ENCODE results near the gene ARHGAP1. TPM values are rescaled to one million over a fixed set of nuclear protein-coding genes. Genes with fewer than 3 reads are reported as not detected.

ARHGAP1 gene
- total RNA-seq: 10 to 100 TPM; 41.6 to 43.5 TPM

GRCh38 chr11:46700241-46701077 is at the start of gene ARHGAP1, which contains the start of gene ZNF408:
TSS of gene ARHGAP1 (minus strand) at chr11:46700619. CDS start at chr11:46696107, 4,512 bp downstream.
TSS of gene ZNF408 (plus strand) at chr11:46701031. CDS start at chr11:46701048, 17 bp downstream.
- H3K9me3 Mint-ChIP-seq: no peaks in the 10 kb centered on the region
- peak; percentile 99 to 100 for DNase-seq
- peaks cover 5 to 8% of the 10 kb centered on the region in 2 donors for H3K36me3 Mint-ChIP-seq (ENCODE audit: insufficient read depth in 2 of 2)
- peak within 1 kb of the TSS; percentile 96 to 99 for H3K4me3 Mint-ChIP-seq
- peak within 1 kb of the TSS; percentile 94 for H3K27ac Mint-ChIP-seq
- ATAC-seq (replicated peaks in 1 of 2): peak; percentile 93 to 94
- peaks cover 39% of the 10 kb centered on the region for H3K4me1 Mint-ChIP-seq (ENCODE audit: low read depth)
- H3K27me3 Mint-ChIP-seq (ENCODE audit: low read depth): no peaks in the 10 kb centered on the region

GRCh38 chr11:46747150-46747549 is 46.7 kb upstream of the ARHGAP1 start:
- Mint-ChIP-seq H3K4me3 (no peak overlapping the region), H3K9me3 (no peaks in the 10 kb centered on the region), H3K27me3 (ENCODE audit: low read depth) (no peaks in the 10 kb centered on the region), H3K4me1 (ENCODE audit: low read depth) (no peaks in the 10 kb centered on the region), H3K36me3 (ENCODE audit: insufficient read depth in 2 of 2) (peaks cover 12 to 35% of the 10 kb centered on the region in 2 donors), H3K27ac (no peak overlapping the region)
- DNase-seq (no peak), ATAC-seq (replicated peaks in 1 of 2) (no peak)

- Mint-ChIP-seq H3K4me1 (ENCODE audit: low read depth) (no peaks in the 10 kb centered on the region), H3K27ac (no peak overlapping the region), H3K27me3 (ENCODE audit: low read depth) (no peaks in the 10 kb centered on the region), H3K4me3 (no peak overlapping the region), H3K36me3 (ENCODE audit: insufficient read depth in 2 of 2) (peaks cover 10 to 35% of the 10 kb centered on the region in 2 donors), H3K9me3 (no peaks in the 10 kb centered on the region)
- no peak for DNase-seq
- no peak for ATAC-seq (replicated peaks in 1 of 2)
These were observed 45.6 kb upstream of the ARHGAP1 start for GRCh38 chr11:46745995-46746394.

- no peak overlapping the region for H3K4me3 Mint-ChIP-seq
- no peak for ATAC-seq (replicated peaks in 1 of 2)
- no peaks in the 10 kb centered on the region for H3K4me1 Mint-ChIP-seq (ENCODE audit: low read depth)
- no peak overlapping the region for H3K27ac Mint-ChIP-seq
- no peaks in the 10 kb centered on the region for H3K9me3 Mint-ChIP-seq
- no peak for DNase-seq
- H3K36me3 Mint-ChIP-seq (ENCODE audit: insufficient read depth in 2 of 2): peaks cover 8 to 32% of the 10 kb centered on the region in 2 donors
- no peaks in the 10 kb centered on the region for H3K27me3 Mint-ChIP-seq (ENCODE audit: low read depth)
These were observed 44.9 kb upstream of the ARHGAP1 start for GRCh38 chr11:46745328-46745727.

GRCh38 chr11:46743693-46744339 is 43.4 kb upstream of the ARHGAP1 start:
- Mint-ChIP-seq H3K4me1 (ENCODE audit: low read depth) (no peaks in the 10 kb centered on the region), H3K9me3 (no peaks in the 10 kb centered on the region), H3K36me3 (ENCODE audit: insufficient read depth in 2 of 2) (peaks cover 8 to 24% of the 10 kb centered on the region in 2 donors), H3K27me3 (ENCODE audit: low read depth) (no peaks in the 10 kb centered on the region), H3K4me3 (no peak overlapping the region), H3K27ac (no peak overlapping the region)
- ATAC-seq (replicated peaks in 1 of 2) (no peak), DNase-seq (no peak)

GRCh38 chr11:46743043-46743442 is 42.6 kb upstream of the ARHGAP1 start:
- Mint-ChIP-seq H3K36me3 (ENCODE audit: insufficient read depth in 2 of 2) (peaks cover 6 to 21% of the 10 kb centered on the region in 2 donors), H3K4me3 (no peak overlapping the region), H3K27me3 (ENCODE audit: low read depth) (no peaks in the 10 kb centered on the region), H3K27ac (no peak overlapping the region), H3K9me3 (no peaks in the 10 kb centered on the region), H3K4me1 (ENCODE audit: low read depth) (no peaks in the 10 kb centered on the region)
- no peak for DNase-seq
- ATAC-seq (replicated peaks in 1 of 2): no peak

GRCh38 chr11:46741600-46742484 is 41.4 kb upstream of the ARHGAP1 start:
- H3K9me3 Mint-ChIP-seq: no peaks in the 10 kb centered on the region
- H3K27me3 Mint-ChIP-seq (ENCODE audit: low read depth): no peaks in the 10 kb centered on the region
- H3K36me3 Mint-ChIP-seq (ENCODE audit: insufficient read depth in 2 of 2): peaks cover 4 to 18% of the 10 kb centered on the region in 2 donors
- H3K4me3 Mint-ChIP-seq: no peak overlapping the region
- ATAC-seq (replicated peaks in 1 of 2): no peak
- H3K27ac Mint-ChIP-seq: no peak overlapping the region
- no peak for DNase-seq
- H3K4me1 Mint-ChIP-seq (ENCODE audit: low read depth): no peaks in the 10 kb centered on the region

- Mint-ChIP-seq H3K36me3 (ENCODE audit: insufficient read depth in 2 of 2) (peaks cover 2 to 15% of the 10 kb centered on the region in 2 donors), H3K4me3 (no peak overlapping the region), H3K9me3 (no peaks in the 10 kb centered on the region), H3K27ac (no peak overlapping the region), H3K27me3 (ENCODE audit: low read depth) (no peaks in the 10 kb centered on the region), H3K4me1 (ENCODE audit: low read depth) (no peaks in the 10 kb centered on the region)
- DNase-seq (no peak), ATAC-seq (replicated peaks in 1 of 2) (peak in 1 of 2 donors; percentile 20)
These were observed 38.5 kb upstream of the ARHGAP1 start for GRCh38 chr11:46738887-46739286.

- DNase-seq (no peak), ATAC-seq (replicated peaks in 1 of 2) (no peak)
- Mint-ChIP-seq H3K4me1 (ENCODE audit: low read depth) (no peaks in the 10 kb centered on the region), H3K27me3 (ENCODE audit: low read depth) (no peaks in the 10 kb centered on the region), H3K27ac (peak overlapping the region; percentile 85), H3K36me3 (ENCODE audit: insufficient read depth in 2 of 2) (peaks cover 2 to 8% of the 10 kb centered on the region in 2 donors), H3K4me3 (no peak overlapping the region), H3K9me3 (no peaks in the 10 kb centered on the region)
These were observed 37.3 kb upstream of the ARHGAP1 start for GRCh38 chr11:46737699-46738098.

- DNase-seq: no peak
- Mint-ChIP-seq H3K27ac (no peak overlapping the region), H3K36me3 (ENCODE audit: insufficient read depth in 2 of 2) (peaks cover 0 to 3% of the 10 kb centered on the region in 2 donors), H3K4me1 (ENCODE audit: low read depth) (no peaks in the 10 kb centered on the region), H3K4me3 (no peak overlapping the region), H3K9me3 (no peaks in the 10 kb centered on the region), H3K27me3 (ENCODE audit: low read depth) (no peaks in the 10 kb centered on the region)
- ATAC-seq (replicated peaks in 1 of 2): no peak
These were observed 36.2 kb upstream of the ARHGAP1 start for GRCh38 chr11:46736615-46737014.

GRCh38 chr11:46736146-46736545 is 35.7 kb upstream of the ARHGAP1 start:
- H3K4me1 Mint-ChIP-seq (ENCODE audit: low read depth): no peaks in the 10 kb centered on the region
- no peak for DNase-seq

GRCh38 chr11:46733234-46733633 is 32.8 kb upstream of the ARHGAP1 start:
- Mint-ChIP-seq H3K4me1 (ENCODE audit: low read depth) (no peaks in the 10 kb centered on the region), H3K27ac (no peak overlapping the region)

More at GRCh38 chr11:46736146-46736545, 35.7 kb upstream of the ARHGAP1 start:
- no peaks in the 10 kb centered on the region for H3K27me3 Mint-ChIP-seq (ENCODE audit: low read depth)
- no peak overlapping the region for H3K27ac Mint-ChIP-seq
- no peak overlapping the region for H3K4me3 Mint-ChIP-seq
- ATAC-seq (replicated peaks in 1 of 2): no peak
- H3K36me3 Mint-ChIP-seq (ENCODE audit: insufficient read depth in 2 of 2): no peaks in the 10 kb centered on the region
- H3K9me3 Mint-ChIP-seq: no peaks in the 10 kb centered on the region

More at GRCh38 chr11:46733234-46733633, 32.8 kb upstream of the ARHGAP1 start:
- DNase-seq (no peak), ATAC-seq (replicated peaks in 1 of 2) (no peak)
- no peak overlapping the region for H3K4me3 Mint-ChIP-seq
- no peaks in the 10 kb centered on the region for H3K9me3 Mint-ChIP-seq
- no peaks in the 10 kb centered on the region for H3K27me3 Mint-ChIP-seq (ENCODE audit: low read depth)
- no peaks in the 10 kb centered on the region for H3K36me3 Mint-ChIP-seq (ENCODE audit: insufficient read depth in 2 of 2)
